Neural progenitor cell (in vitro differentiated cells): ENCODE results near the gene CPOX. TPM values are rescaled to one million over a fixed set of nuclear protein-coding genes. Genes with fewer than 3 reads are reported as not detected.

Source experiments
- DNase-seq: peaks from one replicate; pipeline ENCODE4 v3.0.0-alpha.2; 2016; ENCODE audit warnings: low spot score
- H2AFZ ChIP-seq: fragments of 200-600 bp; sonication (generic); replicated peaks from 2 replicates; pipeline ENCODE4 v1.6.1; 2016; ENCODE audit warnings: antibody characterized with exemption
- H3F3A ChIP-seq: fragments of 200-600 bp; sonication (generic); 2 replicates; pipeline ENCODE4 v1.6.1; 2016; ENCODE audit warnings: antibody characterized with exemption, low read depth
- H3K27ac ChIP-seq: fragments of 200-600 bp; sonication (generic); 2 replicates; pipeline ENCODE4 v1.5.1; 2016; ENCODE audit warnings: mild to moderate bottlenecking
- H3K27me3 ChIP-seq: fragments of 200-600 bp; sonication (generic); 2 replicates; pipeline ENCODE4 v1.6.1; 2016; ENCODE audit warnings: mild to moderate bottlenecking, moderate library complexity
- H3K36me3 ChIP-seq: fragments of 200-600 bp; sonication (generic); 2 replicates; pipeline ENCODE4 v1.5.1; 2016
- H3K4me1 ChIP-seq: fragments of 200-600 bp; sonication (generic); 2 replicates; pipeline ENCODE4 v1.6.1; 2016; ENCODE audit warnings: mixed run types
- H3K4me2 ChIP-seq: fragments of 200-600 bp; sonication (generic); 2 replicates; pipeline ENCODE4 v1.6.1; 2016
- H3K4me3 ChIP-seq: fragments of 200-600 bp; sonication (generic); 2 replicates; pipeline ENCODE4 v1.5.1; 2016
- H3K79me2 ChIP-seq: fragments of 200-600 bp; sonication (generic); 2 replicates; pipeline ENCODE4 v1.6.1; 2016; ENCODE audit warnings: low read depth
- H3K9ac ChIP-seq: fragments of 200-600 bp; sonication (generic); 2 replicates; pipeline ENCODE4 v1.6.1; 2016
- H3K9me3 ChIP-seq: fragments of 200-600 bp; sonication (generic); 2 replicates; pipeline ENCODE4 v1.5.1; 2016; ENCODE audit warnings: low read depth
- H4K20me1 ChIP-seq: fragments of 200-600 bp; sonication (generic); 2 replicates; pipeline ENCODE4 v1.6.1; 2016; ENCODE audit warnings: low read depth
- H3K27ac Mint-ChIP-seq: 3 replicates; pipeline ENCODE4 v1.8.0; 2021; ENCODE audit warnings: mixed read lengths
- H3K27me3 Mint-ChIP-seq: 2 replicates; pipeline ENCODE4 v1.8.0; 2022; ENCODE audit warnings: low read depth, mild to moderate bottlenecking, inconsistent platforms, moderate library complexity, mixed read lengths; ENCODE audit not compliant: insufficient read depth
- H3K36me3 Mint-ChIP-seq: 3 replicates; pipeline ENCODE4 v1.8.0; 2021; ENCODE audit warnings: mixed read lengths
- H3K4me1 Mint-ChIP-seq: 3 replicates; pipeline ENCODE4 v1.8.0; 2021; ENCODE audit warnings: mixed read lengths
- H3K4me3 Mint-ChIP-seq: 3 replicates; pipeline ENCODE4 v1.8.0; 2021; ENCODE audit warnings: mild to moderate bottlenecking, moderate library complexity, mixed read lengths
- H3K9me3 Mint-ChIP-seq: 3 replicates; pipeline ENCODE4 v1.8.0; 2020; ENCODE audit warnings: mixed read lengths
- EZH2 ChIP-seq: fragments of 200-600 bp; sonication (generic); IDR thresholded peaks from 2 replicates; pipeline ENCODE4 v1.6.1; 2017; ENCODE audit warnings: antibody characterized with exemption, mild to moderate bottlenecking, moderate library complexity
- EZH2phosphoT487 ChIP-seq: fragments of 200-600 bp; sonication (generic); IDR thresholded peaks from 2 replicates; pipeline ENCODE4 v1.6.1; 2017; ENCODE audit warnings: antibody characterized with exemption
- total RNA-seq: library from RNA; depleted of rRNA; stranded (reverse); fragments of >200 nt; gene quantifications from 2 replicates; pipeline ENCODE4 v1.2.3, GENCODE V29; 2015; ENCODE audit warnings: low replicate concordance
- TF ChIP-seq, protein P1 (sequence below): fragments of 200-600 bp; sonication (generic); IDR thresholded peaks from 2 replicates; pipeline ENCODE4 v1.5.1; 2017; ENCODE audit warnings: antibody characterized with exemption, mild to moderate bottlenecking

Gene CPOX
- total RNA-seq, 1 donor from 2014 or later = 31.3 TPM

DNA sequence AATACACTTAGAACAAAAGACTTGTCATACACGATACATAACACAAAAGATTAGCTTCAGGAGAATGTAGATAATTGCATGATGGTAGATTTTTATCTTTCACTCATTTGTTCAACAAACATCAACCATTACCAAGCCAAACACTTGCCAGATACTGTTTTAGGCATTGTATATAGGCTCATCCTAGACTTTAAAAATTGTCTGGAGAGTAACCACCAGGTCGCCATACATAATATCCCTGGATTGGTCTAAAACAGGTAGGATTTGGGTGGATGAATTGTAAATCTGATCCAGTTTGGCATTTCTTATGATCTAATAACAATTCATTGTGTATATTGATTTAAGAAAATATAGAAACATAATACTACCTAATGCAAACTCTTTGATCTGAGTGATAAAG, 38.8 kb downstream of the CPOX start:
- Histone ChIP-seq H3K27me3 (no peaks in the 10 kb centered on the region), H3K4me1 (peaks cover 5% of the 10 kb centered on the region), H3K9ac (no peak overlapping the region), H3K9me3 (no peaks in the 10 kb centered on the region), H4K20me1 (no peaks in the 10 kb centered on the region), H3K79me2 (no peaks in the 10 kb centered on the region), H3K4me3 (no peak overlapping the region), H3K27ac (no peak overlapping the region), H3K4me2 (no peak overlapping the region), H3F3A (no peaks in the 10 kb centered on the region), H2AFZ (no peak overlapping the region), H3K36me3 (no peaks in the 10 kb centered on the region)
- Mint-ChIP-seq H3K36me3 (no peaks in the 10 kb centered on the region), H3K27ac (no peak overlapping the region), H3K4me3 (no peak overlapping the region), H3K27me3 (peaks cover 2% of the 10 kb centered on the region), H3K4me1 (peaks cover 4% of the 10 kb centered on the region), H3K9me3 (no peaks in the 10 kb centered on the region)
- TF ChIP-seq EZH2 = no peak
- TF ChIP-seq, protein P1, sequence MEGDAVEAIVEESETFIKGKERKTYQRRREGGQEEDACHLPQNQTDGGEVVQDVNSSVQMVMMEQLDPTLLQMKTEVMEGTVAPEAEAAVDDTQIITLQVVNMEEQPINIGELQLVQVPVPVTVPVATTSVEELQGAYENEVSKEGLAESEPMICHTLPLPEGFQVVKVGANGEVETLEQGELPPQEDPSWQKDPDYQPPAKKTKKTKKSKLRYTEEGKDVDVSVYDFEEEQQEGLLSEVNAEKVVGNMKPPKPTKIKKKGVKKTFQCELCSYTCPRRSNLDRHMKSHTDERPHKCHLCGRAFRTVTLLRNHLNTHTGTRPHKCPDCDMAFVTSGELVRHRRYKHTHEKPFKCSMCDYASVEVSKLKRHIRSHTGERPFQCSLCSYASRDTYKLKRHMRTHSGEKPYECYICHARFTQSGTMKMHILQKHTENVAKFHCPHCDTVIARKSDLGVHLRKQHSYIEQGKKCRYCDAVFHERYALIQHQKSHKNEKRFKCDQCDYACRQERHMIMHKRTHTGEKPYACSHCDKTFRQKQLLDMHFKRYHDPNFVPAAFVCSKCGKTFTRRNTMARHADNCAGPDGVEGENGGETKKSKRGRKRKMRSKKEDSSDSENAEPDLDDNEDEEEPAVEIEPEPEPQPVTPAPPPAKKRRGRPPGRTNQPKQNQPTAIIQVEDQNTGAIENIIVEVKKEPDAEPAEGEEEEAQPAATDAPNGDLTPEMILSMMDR = no peak
- TF ChIP-seq EZH2phosphoT487 = no peak
- DNase-seq = no peak

DNA sequence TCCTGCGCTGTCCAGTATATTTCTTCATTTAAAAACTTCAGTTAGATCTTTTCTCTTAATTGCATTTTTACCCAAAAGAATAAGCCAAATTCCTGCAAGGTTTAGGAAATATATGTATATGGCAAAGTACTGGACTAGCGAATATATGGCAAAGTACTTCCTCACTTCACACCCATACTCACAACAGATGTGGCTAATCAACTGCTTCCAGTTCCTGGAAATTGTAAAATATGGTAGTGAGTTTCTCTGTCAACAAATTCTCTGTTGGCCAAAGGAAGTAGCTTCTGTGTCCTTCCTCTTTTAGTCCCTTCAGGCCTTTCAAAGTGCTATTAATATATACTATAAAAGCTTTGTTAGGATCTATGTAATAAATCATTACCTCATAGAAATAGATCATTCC, 39.7 kb downstream of the CPOX start:
- Histone ChIP-seq H2AFZ (no peak overlapping the region), H3K9me3 (no peaks in the 10 kb centered on the region), H3K27me3 (no peaks in the 10 kb centered on the region), H3K36me3 (no peaks in the 10 kb centered on the region), H3K4me3 (no peak overlapping the region), H3K4me2 (no peak overlapping the region), H3K27ac (no peak overlapping the region), H3F3A (no peaks in the 10 kb centered on the region), H3K4me1 (peaks cover 5% of the 10 kb centered on the region), H3K9ac (no peak overlapping the region), H4K20me1 (no peaks in the 10 kb centered on the region), H3K79me2 (no peaks in the 10 kb centered on the region)
- Mint-ChIP-seq H3K4me1 (peaks cover 4% of the 10 kb centered on the region), H3K36me3 (no peaks in the 10 kb centered on the region), H3K9me3 (no peaks in the 10 kb centered on the region), H3K27me3 (peaks cover 2% of the 10 kb centered on the region), H3K4me3 (no peak overlapping the region), H3K27ac (no peak overlapping the region)
- DNase-seq = no peak
- TF ChIP-seq, protein P1 = no peak
- no peak for TF ChIP-seq EZH2
- TF ChIP-seq EZH2phosphoT487 = no peak

GRCh38 chr3:98553021-98553563, 40.3 kb downstream of the CPOX start:
- Mint-ChIP-seq H3K36me3 (no peaks in the 10 kb centered on the region), H3K9me3 (no peaks in the 10 kb centered on the region), H3K4me3 (no peak overlapping the region), H3K27ac (no peak overlapping the region), H3K27me3 (peaks cover 4% of the 10 kb centered on the region), H3K4me1 (peaks cover 4% of the 10 kb centered on the region)
- Histone ChIP-seq H3K4me2 (no peak overlapping the region), H3K4me1 (peaks cover 5% of the 10 kb centered on the region), H3K36me3 (no peaks in the 10 kb centered on the region), H3K9ac (no peak overlapping the region), H3K79me2 (no peaks in the 10 kb centered on the region), H2AFZ (no peak overlapping the region), H3K4me3 (no peak overlapping the region), H3K27me3 (no peaks in the 10 kb centered on the region), H4K20me1 (no peaks in the 10 kb centered on the region), H3K27ac (no peak overlapping the region), H3K9me3 (no peaks in the 10 kb centered on the region), H3F3A (no peaks in the 10 kb centered on the region)
- DNase-seq = no peak
- TF ChIP-seq EZH2phosphoT487 (no peak), EZH2 (no peak)
- TF ChIP-seq, protein P1 = no peak
